ENCODE results near the gene SETBP1. TPM values are rescaled to one million over a fixed set of nuclear protein-coding genes. Genes with fewer than 3 reads are reported as not detected.

The SETBP1 gene
- total and polyA plus RNA-seq, 2 of the 4 experiments (the other 2 are of a cell fraction) = 0.19 to 0.36 TPM

- dilution Hi-C loops (cut with HindIII; ENCODE audit: low sequenced_read_pairs, unreplicated experiment) (no loop called here), in situ Hi-C loops (cut with MboI; ENCODE audit: low sequenced_read_pairs) (no loop called here), intact Hi-C loops (cut with micrococcal nuclease) (no loop called here)
- Histone ChIP-seq H3K27ac (ENCODE audit: insufficient read depth, low read length) (no peak overlapping the region), H3K4me2 (ENCODE audit: low read depth, low read length) (no peak overlapping the region), H3K18ac (ENCODE audit: low read depth, low read length) (no peak overlapping the region), H2BK20ac (ENCODE audit: low read depth, low read length) (no peak overlapping the region), H3K27me3 (ENCODE audit: control insufficient read depth, insufficient read depth, low read length) (peaks cover 3% of the 10 kb centered on the region; the same call in 1 of the 2 replicates), H2AFZ (replicated peaks; ENCODE audit: low read length, poor library complexity) (no peak overlapping the region), H4K91ac (ENCODE audit: insufficient read depth, low read depth, low read length) (no peak overlapping the region), H3K36me3 (ENCODE audit: control insufficient read depth, insufficient read depth, low read length) (no peaks in the 10 kb centered on the region), H3K79me1 (ENCODE audit: low read depth in 1 of 2, low read length in 2 of 2) (no peaks in the 10 kb centered on the region), H3K14ac (replicated peaks; ENCODE audit: low read depth, low read length) (no peak overlapping the region), H3K4me3 (ENCODE audit: insufficient read depth, low read depth, low read length) (no peak overlapping the region), H2AK9ac (replicated peaks; ENCODE audit: low read depth, low read length, poor library complexity) (no peak overlapping the region), H2BK5ac (ENCODE audit: low read depth, low read length, poor library complexity, severe bottlenecking) (no peak overlapping the region), H3K9me3 (ENCODE audit: control insufficient read depth, insufficient read depth, low read length) (no peaks in the 10 kb centered on the region), H3K9ac (ENCODE audit: low read depth, low read length) (no peak overlapping the region), H3K4me1 (ENCODE audit: control insufficient read depth, insufficient read depth, low read length) (no peaks in the 10 kb centered on the region), H3K56ac (ENCODE audit: extremely low read depth, insufficient read depth, low read length) (no peak overlapping the region), H2BK120ac (ENCODE audit: low read depth, low read length) (no peak overlapping the region), H4K20me1 (ENCODE audit: insufficient read depth, low read length) (no peaks in the 10 kb centered on the region), H3K9me1 (ENCODE audit: insufficient read depth, low read length) (no peaks in the 10 kb centered on the region), H4K5ac (ENCODE audit: low read depth, low read length) (no peak overlapping the region), H4K8ac (ENCODE audit: low read depth in 2 of 2, low read length in 2 of 2) (no peak overlapping the region), H3K23ac (ENCODE audit: low read depth, low read length) (no peak overlapping the region), H2BK15ac (ENCODE audit: low read depth, low read length) (no peak overlapping the region), H3K4ac (ENCODE audit: low read depth, low read length) (no peak overlapping the region), H2AK5ac (ENCODE audit: low read depth, low read length) (no peak overlapping the region)
- DNase-seq (no peak), ATAC-seq (ENCODE audit: low read depth) (no peak)
- CTCF ChIA-PET = no interaction called here
- no peak for TF ChIP-seq POLR2A (IDR thresholded peaks at IDR 0.05; ENCODE audit: low read depth, low read length)
- no peak for TF ChIP-seq CEBPB (IDR thresholded peaks at IDR 0.05; ENCODE audit: low read depth, low read length)
- BruUV-seq (replicated peaks) = no TSS peak
- WGBS, 2 experiments (ENCODE audit: extremely low coverage in 2 of 2, insufficient read length in 1 of 2) = no CpG with 5 or more reads among the region's 1 CpG
- POLR2A ChIA-PET (ENCODE audit: unreplicated experiment) = no interaction called here
Observed at GRCh38 chr18:44866103-44866502, 185.4 kb downstream of the SETBP1 start.

Data from IMR-90 (cell line).